ENCODE measurements around the gene UBE2D3.

Gene UBE2D3

GRCh38 chr4:102860611-102861324 lies 33.4 kb upstream of the UBE2D3 start:
- no peak overlapping the region for H3K27ac ChIP-seq (ENCODE audit: low read length)
- no peaks in the 10 kb centered on the region for H3K27me3 ChIP-seq (ENCODE audit: control insufficient read depth, insufficient read depth, low read length)
- no CpG with 5 or more reads among the region's 2 CpGs for WGBS (ENCODE audit: insufficient coverage, insufficient read length)
- H3K4me3 ChIP-seq (ENCODE audit: low read length): no peak overlapping the region
- DNase-seq (ENCODE audit: low read depth, low spot score): no peak
- H3K9me3 ChIP-seq (ENCODE audit: control insufficient read depth, insufficient read depth, low read length): no peaks in the 10 kb centered on the region
- no peaks in the 10 kb centered on the region for H3K4me1 ChIP-seq (ENCODE audit: control insufficient read depth, insufficient read depth, low read length)
- H3K36me3 ChIP-seq (ENCODE audit: control insufficient read depth, insufficient read depth, low read length): no peaks in the 10 kb centered on the region

GRCh38 chr4:102858828-102859464 lies 31.6 kb upstream of the UBE2D3 start:
- H3K4me1 ChIP-seq (ENCODE audit: control insufficient read depth, insufficient read depth, low read length): no peaks in the 10 kb centered on the region
- no peaks in the 10 kb centered on the region for H3K9me3 ChIP-seq (ENCODE audit: control insufficient read depth, insufficient read depth, low read length)
- 100% methylated on average over 1 of the region's 2 CpGs for WGBS (ENCODE audit: insufficient coverage, insufficient read length)

GRCh38 chr4:102850370-102850769 lies 23.0 kb upstream of the UBE2D3 start:
- Histone ChIP-seq H3K27me3 (ENCODE audit: control insufficient read depth, insufficient read depth, low read length) (no peaks in the 10 kb centered on the region), H3K9me3 (ENCODE audit: control insufficient read depth, insufficient read depth, low read length) (no peaks in the 10 kb centered on the region), H3K36me3 (ENCODE audit: control insufficient read depth, insufficient read depth, low read length) (no peaks in the 10 kb centered on the region), H3K27ac (ENCODE audit: low read length) (no peak overlapping the region), H3K4me1 (ENCODE audit: control insufficient read depth, insufficient read depth, low read length) (no peaks in the 10 kb centered on the region), H3K4me3 (ENCODE audit: low read length) (no peak overlapping the region)
- WGBS (ENCODE audit: insufficient coverage, insufficient read length): no CpG with 5 or more reads among the region's 2 CpGs
- no peak for DNase-seq (ENCODE audit: low read depth, low spot score)

More at GRCh38 chr4:102858828-102859464, 31.6 kb upstream of the UBE2D3 start:
- Histone ChIP-seq H3K27ac (ENCODE audit: low read length) (no peak overlapping the region), H3K27me3 (ENCODE audit: control insufficient read depth, insufficient read depth, low read length) (no peaks in the 10 kb centered on the region), H3K4me3 (ENCODE audit: low read length) (no peak overlapping the region), H3K36me3 (ENCODE audit: control insufficient read depth, insufficient read depth, low read length) (no peaks in the 10 kb centered on the region)
- no peak for DNase-seq (ENCODE audit: low read depth, low spot score)

- no peak for DNase-seq (ENCODE audit: low read depth, low spot score)
- no CpG with 5 or more reads among the region's 3 CpGs for WGBS (ENCODE audit: insufficient coverage, insufficient read length)
- Histone ChIP-seq H3K27me3 (ENCODE audit: control insufficient read depth, insufficient read depth, low read length) (no peaks in the 10 kb centered on the region), H3K9me3 (ENCODE audit: control insufficient read depth, insufficient read depth, low read length) (no peaks in the 10 kb centered on the region), H3K27ac (ENCODE audit: low read length) (no peak overlapping the region), H3K4me1 (ENCODE audit: control insufficient read depth, insufficient read depth, low read length) (no peaks in the 10 kb centered on the region), H3K36me3 (ENCODE audit: control insufficient read depth, insufficient read depth, low read length) (no peaks in the 10 kb centered on the region), H3K4me3 (ENCODE audit: low read length) (no peak overlapping the region)
These were observed 22.3 kb upstream of the UBE2D3 start for GRCh38 chr4:102849579-102850104.

GRCh38 chr4:102847687-102848086 lies 20.3 kb upstream of the UBE2D3 start:
- DNase-seq (ENCODE audit: low read depth, low spot score): no peak
- WGBS (ENCODE audit: insufficient coverage, insufficient read length): no CpG with 5 or more reads among the region's 8 CpGs
- no peaks in the 10 kb centered on the region for H3K9me3 ChIP-seq (ENCODE audit: control insufficient read depth, insufficient read depth, low read length)
- no peaks in the 10 kb centered on the region for H3K4me1 ChIP-seq (ENCODE audit: control insufficient read depth, insufficient read depth, low read length)
- H3K4me3 ChIP-seq (ENCODE audit: low read length): no peak overlapping the region
- no peaks in the 10 kb centered on the region for H3K27me3 ChIP-seq (ENCODE audit: control insufficient read depth, insufficient read depth, low read length)
- no peaks in the 10 kb centered on the region for H3K36me3 ChIP-seq (ENCODE audit: control insufficient read depth, insufficient read depth, low read length)
- no peak overlapping the region for H3K27ac ChIP-seq (ENCODE audit: low read length)

GRCh38 chr4:102843938-102844337 lies 16.6 kb upstream of the UBE2D3 start:
- no peak overlapping the region for H3K27ac ChIP-seq (ENCODE audit: low read length)
- no peaks in the 10 kb centered on the region for H3K27me3 ChIP-seq (ENCODE audit: control insufficient read depth, insufficient read depth, low read length)
- no peaks in the 10 kb centered on the region for H3K4me1 ChIP-seq (ENCODE audit: control insufficient read depth, insufficient read depth, low read length)
- H3K36me3 ChIP-seq (ENCODE audit: control insufficient read depth, insufficient read depth, low read length): no peaks in the 10 kb centered on the region
- no peaks in the 10 kb centered on the region for H3K9me3 ChIP-seq (ENCODE audit: control insufficient read depth, insufficient read depth, low read length)
- no peak for DNase-seq (ENCODE audit: low read depth, low spot score)
- WGBS (ENCODE audit: insufficient coverage, insufficient read length): no CpG with 5 or more reads among the region's 1 CpG
- H3K4me3 ChIP-seq (ENCODE audit: low read length): no peak overlapping the region

- Histone ChIP-seq H3K4me3 (ENCODE audit: low read length) (no peak overlapping the region), H3K27me3 (ENCODE audit: control insufficient read depth, insufficient read depth, low read length) (no peaks in the 10 kb centered on the region), H3K4me1 (ENCODE audit: control insufficient read depth, insufficient read depth, low read length) (no peaks in the 10 kb centered on the region), H3K36me3 (ENCODE audit: control insufficient read depth, insufficient read depth, low read length) (no peaks in the 10 kb centered on the region), H3K27ac (ENCODE audit: low read length) (no peak overlapping the region), H3K9me3 (ENCODE audit: control insufficient read depth, insufficient read depth, low read length) (no peaks in the 10 kb centered on the region)
- DNase-seq (ENCODE audit: low read depth, low spot score): no peak
These were observed 15.9 kb upstream of the UBE2D3 start for GRCh38 chr4:102843273-102843672.

- no CpG with 5 or more reads among the region's 3 CpGs for WGBS (ENCODE audit: insufficient coverage, insufficient read length)
- no peaks in the 10 kb centered on the region for H3K9me3 ChIP-seq (ENCODE audit: control insufficient read depth, insufficient read depth, low read length)
- no peaks in the 10 kb centered on the region for H3K36me3 ChIP-seq (ENCODE audit: control insufficient read depth, insufficient read depth, low read length)
- no peaks in the 10 kb centered on the region for H3K27me3 ChIP-seq (ENCODE audit: control insufficient read depth, insufficient read depth, low read length)
- H3K4me1 ChIP-seq (ENCODE audit: control insufficient read depth, insufficient read depth, low read length): no peaks in the 10 kb centered on the region
- no peak overlapping the region for H3K27ac ChIP-seq (ENCODE audit: low read length)
- no peak overlapping the region for H3K4me3 ChIP-seq (ENCODE audit: low read length)
- DNase-seq (ENCODE audit: low read depth, low spot score): no peak
These were observed 15.0 kb upstream of the UBE2D3 start for GRCh38 chr4:102842367-102842766.

GRCh38 chr4:102836596-102836995 lies 9.2 kb upstream of the UBE2D3 start:
- no peak overlapping the region for H3K27ac ChIP-seq (ENCODE audit: low read length)
- no peak overlapping the region for H3K4me3 ChIP-seq (ENCODE audit: low read length)
- no peak for DNase-seq (ENCODE audit: low read depth, low spot score)
- H3K9me3 ChIP-seq (ENCODE audit: control insufficient read depth, insufficient read depth, low read length): no peaks in the 10 kb centered on the region
- no peaks in the 10 kb centered on the region for H3K27me3 ChIP-seq (ENCODE audit: control insufficient read depth, insufficient read depth, low read length)
- H3K36me3 ChIP-seq (ENCODE audit: control insufficient read depth, insufficient read depth, low read length): no peaks in the 10 kb centered on the region
- no CpG with 5 or more reads among the region's 1 CpG for WGBS (ENCODE audit: insufficient coverage, insufficient read length)
- H3K4me1 ChIP-seq (ENCODE audit: control insufficient read depth, insufficient read depth, low read length): no peaks in the 10 kb centered on the region

GRCh38 chr4:102832667-102833066 lies 5.3 kb upstream of the UBE2D3 start:
- Histone ChIP-seq H3K9me3 (ENCODE audit: control insufficient read depth, insufficient read depth, low read length) (no peaks in the 10 kb centered on the region), H3K4me1 (ENCODE audit: control insufficient read depth, insufficient read depth, low read length) (no peaks in the 10 kb centered on the region), H3K4me3 (ENCODE audit: low read length) (no peak overlapping the region), H3K27me3 (ENCODE audit: control insufficient read depth, insufficient read depth, low read length) (no peaks in the 10 kb centered on the region), H3K27ac (ENCODE audit: low read length) (no peak overlapping the region), H3K36me3 (ENCODE audit: control insufficient read depth, insufficient read depth, low read length) (no peaks in the 10 kb centered on the region)
- no peak for DNase-seq (ENCODE audit: low read depth, low spot score)
- no CpG with 5 or more reads among the region's 1 CpG for WGBS (ENCODE audit: insufficient coverage, insufficient read length)

- Histone ChIP-seq H3K27ac (ENCODE audit: low read length) (no peak overlapping the region), H3K4me3 (ENCODE audit: low read length) (no peak overlapping the region), H3K36me3 (ENCODE audit: control insufficient read depth, insufficient read depth, low read length) (no peaks in the 10 kb centered on the region), H3K4me1 (ENCODE audit: control insufficient read depth, insufficient read depth, low read length) (no peaks in the 10 kb centered on the region), H3K9me3 (ENCODE audit: control insufficient read depth, insufficient read depth, low read length) (no peaks in the 10 kb centered on the region), H3K27me3 (ENCODE audit: control insufficient read depth, insufficient read depth, low read length) (no peaks in the 10 kb centered on the region)
- DNase-seq (ENCODE audit: low read depth, low spot score): no peak
- 100% methylated on average over 3 of the region's 4 CpGs for WGBS (ENCODE audit: insufficient coverage, insufficient read length)
These were observed 4.8 kb upstream of the UBE2D3 start for GRCh38 chr4:102832105-102832504.
